HepG2 (cell line): ENCODE measurements around the gene PSMC1. TPM values are rescaled to one million over a fixed set of nuclear protein-coding genes. Genes with fewer than 3 reads are reported as not detected.

Experiments
- ATAD3A ChIP-seq: sonication (generic); formaldehyde crosslinking; IDR thresholded peaks from 2 replicates; pipeline ENCODE4 v1.4.0; 2020; ENCODE audit warnings: missing genetic modification reagents
- NFE2 ChIP-seq: sonication (generic); formaldehyde crosslinking; IDR thresholded peaks from 2 replicates; pipeline ENCODE4 v1.4.0; 2020; ENCODE audit warnings: missing genetic modification reagents
- RFX3 ChIP-seq: IDR thresholded peaks from 2 replicates; pipeline ENCODE4 v1.6.1; 2016; ENCODE audit warnings: missing biosample characterization, missing genetic modification reagents
- polyA plus RNA-seq, 8 experiments: library from polyadenylated mRNA; depleted of rRNA in 3 of 8; stranded (reverse) in 7 of 8; unstranded in 1 of 8; fragments of >200 nt; fragmentation: Illumina TruSeq in 4 of 8; extraction: Trizol in 4 of 8; gene quantifications; 2 replicates each; pipeline versions ENCODE4 v1.2.1 to v1.2.3, GENCODE V29; 2011 to 2016; ENCODE audit warnings: low read depth in 4 of 8, missing spikeins in 1 of 8, mixed read lengths in 1 of 8; ENCODE audit not compliant: insufficient read depth in 1 of 8
- total RNA-seq, 5 experiments: library from RNA; depleted of rRNA; stranded (reverse); fragments of >200 nt; fragmentation: Illumina TruSeq; extraction: Trizol; gene quantifications; 2 replicates each; pipeline ENCODE4 v1.2.3, GENCODE V29; 2016; ENCODE audit warnings: low read depth in 1 of 5
- TF ChIP-seq, protein P1 (sequence below): sonication (generic); formaldehyde crosslinking; IDR thresholded peaks from 2 replicates; pipeline ENCODE4 v1.4.0; 2020; ENCODE audit warnings: mild to moderate bottlenecking, missing genetic modification reagents
- TF ChIP-seq, protein P2 (sequence below): sonication (generic); formaldehyde crosslinking; conservative IDR thresholded peaks from 2 replicates; pipeline ENCODE4 v1.4.0; 2020; ENCODE audit warnings: mild to moderate bottlenecking, missing genetic modification reagents, moderate library complexity
- TF ChIP-seq, protein P3 (sequence below): sonication (generic); formaldehyde crosslinking; IDR thresholded peaks from 2 replicates; pipeline ENCODE4 v1.4.0; 2020; ENCODE audit warnings: missing genetic modification reagents
- TF ChIP-seq, protein P4 (sequence below): sonication (generic); formaldehyde crosslinking; IDR thresholded peaks from 2 replicates; pipeline ENCODE4 v1.5.1; 2020; ENCODE audit warnings: missing genetic modification reagents, mild to moderate bottlenecking, borderline replicate concordance

PSMC1 gene
- total and polyA plus RNA-seq, 2 of the 13 experiments (the other 11 are each of a cell fraction or from before 2014, with no cell fraction given): 48.6 to 167 TPM

DNA sequence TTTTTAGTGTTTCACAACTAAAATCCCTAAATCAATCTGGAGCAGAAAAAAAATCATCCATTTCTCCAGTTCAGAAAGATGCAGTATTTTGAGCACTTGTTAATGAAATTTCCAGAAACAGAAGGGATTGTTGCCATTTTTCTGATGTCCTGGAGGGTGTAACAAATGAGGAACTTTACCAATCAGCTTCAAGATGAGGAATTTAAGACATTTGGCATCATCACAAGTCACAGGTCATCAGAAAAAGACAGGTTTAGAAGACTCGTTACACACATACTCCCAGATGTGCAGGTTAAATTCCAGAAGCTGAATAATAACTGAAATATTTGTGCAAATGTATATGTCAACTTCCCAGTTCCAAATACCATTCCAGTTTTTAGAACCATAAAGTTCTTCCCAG is 482 bp upstream of the PSMC1 start (continued):
- no peak for TF ChIP-seq RFX3 (CRISPR knock-in tag)
- TF ChIP-seq, protein P1, sequence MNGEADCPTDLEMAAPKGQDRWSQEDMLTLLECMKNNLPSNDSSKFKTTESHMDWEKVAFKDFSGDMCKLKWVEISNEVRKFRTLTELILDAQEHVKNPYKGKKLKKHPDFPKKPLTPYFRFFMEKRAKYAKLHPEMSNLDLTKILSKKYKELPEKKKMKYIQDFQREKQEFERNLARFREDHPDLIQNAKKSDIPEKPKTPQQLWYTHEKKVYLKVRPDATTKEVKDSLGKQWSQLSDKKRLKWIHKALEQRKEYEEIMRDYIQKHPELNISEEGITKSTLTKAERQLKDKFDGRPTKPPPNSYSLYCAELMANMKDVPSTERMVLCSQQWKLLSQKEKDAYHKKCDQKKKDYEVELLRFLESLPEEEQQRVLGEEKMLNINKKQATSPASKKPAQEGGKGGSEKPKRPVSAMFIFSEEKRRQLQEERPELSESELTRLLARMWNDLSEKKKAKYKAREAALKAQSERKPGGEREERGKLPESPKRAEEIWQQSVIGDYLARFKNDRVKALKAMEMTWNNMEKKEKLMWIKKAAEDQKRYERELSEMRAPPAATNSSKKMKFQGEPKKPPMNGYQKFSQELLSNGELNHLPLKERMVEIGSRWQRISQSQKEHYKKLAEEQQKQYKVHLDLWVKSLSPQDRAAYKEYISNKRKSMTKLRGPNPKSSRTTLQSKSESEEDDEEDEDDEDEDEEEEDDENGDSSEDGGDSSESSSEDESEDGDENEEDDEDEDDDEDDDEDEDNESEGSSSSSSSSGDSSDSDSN: no peak
- TF ChIP-seq, protein P2, sequence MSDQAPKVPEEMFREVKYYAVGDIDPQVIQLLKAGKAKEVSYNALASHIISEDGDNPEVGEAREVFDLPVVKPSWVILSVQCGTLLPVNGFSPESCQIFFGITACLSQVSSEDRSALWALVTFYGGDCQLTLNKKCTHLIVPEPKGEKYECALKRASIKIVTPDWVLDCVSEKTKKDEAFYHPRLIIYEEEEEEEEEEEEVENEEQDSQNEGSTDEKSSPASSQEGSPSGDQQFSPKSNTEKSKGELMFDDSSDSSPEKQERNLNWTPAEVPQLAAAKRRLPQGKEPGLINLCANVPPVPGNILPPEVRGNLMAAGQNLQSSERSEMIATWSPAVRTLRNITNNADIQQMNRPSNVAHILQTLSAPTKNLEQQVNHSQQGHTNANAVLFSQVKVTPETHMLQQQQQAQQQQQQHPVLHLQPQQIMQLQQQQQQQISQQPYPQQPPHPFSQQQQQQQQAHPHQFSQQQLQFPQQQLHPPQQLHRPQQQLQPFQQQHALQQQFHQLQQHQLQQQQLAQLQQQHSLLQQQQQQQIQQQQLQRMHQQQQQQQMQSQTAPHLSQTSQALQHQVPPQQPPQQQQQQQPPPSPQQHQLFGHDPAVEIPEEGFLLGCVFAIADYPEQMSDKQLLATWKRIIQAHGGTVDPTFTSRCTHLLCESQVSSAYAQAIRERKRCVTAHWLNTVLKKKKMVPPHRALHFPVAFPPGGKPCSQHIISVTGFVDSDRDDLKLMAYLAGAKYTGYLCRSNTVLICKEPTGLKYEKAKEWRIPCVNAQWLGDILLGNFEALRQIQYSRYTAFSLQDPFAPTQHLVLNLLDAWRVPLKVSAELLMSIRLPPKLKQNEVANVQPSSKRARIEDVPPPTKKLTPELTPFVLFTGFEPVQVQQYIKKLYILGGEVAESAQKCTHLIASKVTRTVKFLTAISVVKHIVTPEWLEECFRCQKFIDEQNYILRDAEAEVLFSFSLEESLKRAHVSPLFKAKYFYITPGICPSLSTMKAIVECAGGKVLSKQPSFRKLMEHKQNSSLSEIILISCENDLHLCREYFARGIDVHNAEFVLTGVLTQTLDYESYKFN (CRISPR knock-in tag): no peak
- no peak for TF ChIP-seq NFE2 (CRISPR knock-in tag)
- TF ChIP-seq, protein P3, sequence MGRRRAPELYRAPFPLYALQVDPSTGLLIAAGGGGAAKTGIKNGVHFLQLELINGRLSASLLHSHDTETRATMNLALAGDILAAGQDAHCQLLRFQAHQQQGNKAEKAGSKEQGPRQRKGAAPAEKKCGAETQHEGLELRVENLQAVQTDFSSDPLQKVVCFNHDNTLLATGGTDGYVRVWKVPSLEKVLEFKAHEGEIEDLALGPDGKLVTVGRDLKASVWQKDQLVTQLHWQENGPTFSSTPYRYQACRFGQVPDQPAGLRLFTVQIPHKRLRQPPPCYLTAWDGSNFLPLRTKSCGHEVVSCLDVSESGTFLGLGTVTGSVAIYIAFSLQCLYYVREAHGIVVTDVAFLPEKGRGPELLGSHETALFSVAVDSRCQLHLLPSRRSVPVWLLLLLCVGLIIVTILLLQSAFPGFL (CRISPR knock-in tag): no peak
- TF ChIP-seq, protein P4, sequence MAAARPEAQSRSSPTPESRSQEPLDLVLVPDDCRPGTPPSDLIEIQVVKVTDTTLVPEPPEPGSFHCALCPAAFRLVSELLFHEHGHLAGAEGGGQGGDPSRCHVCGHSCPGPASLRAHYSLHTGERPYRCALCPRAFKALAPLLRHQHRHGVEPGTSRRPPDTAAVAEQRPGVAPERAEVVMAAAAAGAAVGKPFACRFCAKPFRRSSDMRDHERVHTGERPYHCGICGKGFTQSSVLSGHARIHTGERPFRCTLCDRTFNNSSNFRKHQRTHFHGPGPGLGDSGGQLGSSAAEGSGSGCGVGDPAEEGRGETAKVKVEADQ (CRISPR knock-in tag): no peak
- TF ChIP-seq ATAD3A: no peak
